Right ventricle myocardium superior (tissue), 1 donor: Measurements from ENCODE around the gene SLC6A17. TPM values are rescaled to one million over a fixed set of nuclear protein-coding genes. Genes with fewer than 3 reads are reported as not detected.

Experiments used
- ATAC-seq: fragments of 200-7000 bp; cut with Tn5 transposase; one replicate; pipeline ENCODE4 v1.9.1; 2020; ENCODE audit warnings: mild to moderate bottlenecking; ENCODE audit not compliant: poor library complexity
- DNase-seq: peaks from one replicate; pipeline ENCODE4 v3.0.0-alpha.2; 2020
- intact Hi-C: fragments of 100-400 bp; cut with DNase I; formaldehyde crosslinking; loops from one replicate; pipeline ENCODE4 v1.11.2; 2022
- long read RNA-seq: library from polyadenylated mRNA; unstranded; transcript quantifications from one replicate; pipeline ENCODE4 v2.0.0, GENCODE V29; 2021
- total RNA-seq: library from RNA; stranded (reverse); fragmentation: NEBNext Ultra II Directional; extraction: Animal tissue kit (Norgen Biotek cat#: 25700); gene quantifications from one replicate; pipeline ENCODE4 v1.2.1, GENCODE V29; 2021
- donor health status: DM: no; HTN: yes; CAD: no; lungs with severe emphysema.

The SLC6A17 gene
- total RNA-seq = not detected
- long read RNA-seq = 0 reads

GRCh38 chr1:110150330-110151174, at the start of gene SLC6A17:
SLC6A17 (plus strand) TSS chr1:110150494; CDS start chr1:110166930, 16,436 bp downstream.
- ATAC-seq (no peak), DNase-seq (no peak)
- intact Hi-C loops = no loop called here

DNA sequence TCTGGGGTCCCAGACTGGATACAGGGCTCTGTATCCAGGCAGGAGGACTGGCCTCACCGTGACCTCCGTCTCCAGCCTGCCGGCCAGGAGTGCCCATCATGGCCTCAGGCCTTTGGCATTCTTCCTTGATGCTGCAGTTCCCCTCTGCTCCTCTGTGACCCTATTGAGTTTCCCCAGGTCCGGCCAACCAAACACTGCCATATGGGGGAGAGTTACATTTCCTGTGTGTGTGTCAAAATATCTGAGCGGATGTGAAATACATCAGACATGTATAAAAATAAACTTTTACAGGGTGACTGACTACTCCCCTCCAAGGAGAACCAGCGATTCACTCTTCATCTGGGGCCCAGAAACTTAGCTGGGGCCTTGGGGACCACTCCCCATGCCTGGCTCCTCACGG, 48.2 kb upstream of the SLC6A17 start:
- intact Hi-C loops = no loop called here
- DNase-seq (no peak), ATAC-seq (no peak)

GRCh38 chr1:110106013-110106941, 44.0 kb upstream of the SLC6A17 start:
- ATAC-seq = peak; percentile 91
- intact Hi-C loops = loop anchor here (2.0 kb wide), 1 partner anchor 51 kb away; no protein-coding TSS in a partner anchor
- peak; percentile 74 for DNase-seq

DNA sequence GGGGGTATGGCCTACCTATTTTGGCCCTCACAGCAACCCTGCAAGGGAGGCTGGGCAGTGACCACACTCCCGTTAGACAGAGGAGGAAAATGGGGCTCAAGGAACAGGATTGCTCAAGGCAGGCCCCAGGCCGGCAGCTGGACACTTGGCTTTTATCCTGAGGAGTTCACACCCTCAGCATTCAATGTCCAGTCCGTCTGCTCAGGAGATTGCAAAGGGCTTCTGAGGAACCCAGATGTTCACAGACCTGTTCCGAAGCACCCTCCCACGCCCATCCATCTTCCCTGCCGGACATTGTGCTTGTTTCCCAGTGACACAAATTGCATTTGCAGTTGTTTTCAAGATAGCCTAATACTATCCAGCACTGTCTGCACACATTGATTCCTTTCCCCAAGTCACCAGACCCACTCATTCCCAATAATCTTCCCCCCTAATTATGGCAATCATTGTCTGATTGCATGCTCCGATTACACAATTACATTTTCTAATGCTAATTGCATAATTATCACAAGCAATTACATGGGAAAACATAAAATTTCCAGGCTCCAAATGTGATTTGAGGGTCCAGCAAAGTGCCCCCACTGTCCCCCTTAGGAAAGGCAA, 42.3 kb upstream of the SLC6A17 start:
- ATAC-seq = no peak
- intact Hi-C loops = loop anchor here (2.0 kb wide), 1 partner anchor 53 kb away; no protein-coding TSS in a partner anchor
- DNase-seq = no peak

DNA sequence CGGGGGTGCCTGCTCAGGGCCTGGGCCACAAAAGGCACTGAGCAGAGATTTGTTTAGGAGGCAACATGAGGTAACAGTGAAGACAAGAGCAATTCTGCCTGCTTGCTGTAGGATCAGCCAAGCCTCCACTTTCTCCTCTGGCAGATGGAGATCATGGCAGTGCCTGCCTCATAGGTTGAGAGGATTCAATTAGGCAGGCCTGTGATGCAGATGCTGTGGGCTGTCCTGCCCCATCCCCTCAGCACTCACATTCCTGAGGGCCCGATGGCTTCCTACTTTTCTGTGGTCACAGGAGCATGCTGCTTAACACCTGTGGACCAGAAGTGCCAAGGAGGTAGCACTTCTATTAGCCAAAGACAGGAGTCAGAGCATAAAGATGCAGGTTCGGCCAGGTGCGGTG, 39.2 kb upstream of the SLC6A17 start:
- ATAC-seq (no peak), DNase-seq (no peak)
- intact Hi-C loops = no loop called here

GRCh38 chr1:110112143-110112542, 38.2 kb upstream of the SLC6A17 start, which contains the start of gene UBL4B:
UBL4B (plus strand) TSS chr1:110112443; CDS start chr1:110112535, 92 bp downstream.
- ATAC-seq (no peak), DNase-seq (no peak)
- intact Hi-C loops = no loop called here

DNA sequence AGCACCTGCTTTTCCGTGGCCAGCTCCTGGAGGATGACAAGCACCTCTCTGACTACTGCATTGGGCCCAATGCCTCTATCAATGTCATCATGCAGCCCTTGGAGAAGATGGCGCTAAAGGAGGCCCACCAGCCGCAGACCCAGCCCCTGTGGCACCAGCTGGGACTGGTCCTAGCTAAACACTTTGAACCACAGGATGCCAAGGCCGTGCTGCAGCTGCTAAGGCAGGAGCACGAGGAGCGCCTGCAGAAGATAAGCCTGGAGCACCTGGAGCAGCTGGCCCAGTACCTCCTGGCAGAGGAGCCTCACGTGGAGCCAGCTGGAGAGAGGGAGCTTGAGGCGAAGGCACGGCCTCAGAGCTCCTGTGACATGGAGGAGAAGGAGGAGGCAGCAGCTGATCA, 37.6 kb upstream of the SLC6A17 start:
- DNase-seq = no peak
- no peak for ATAC-seq
- intact Hi-C loops = no loop called here

DNA sequence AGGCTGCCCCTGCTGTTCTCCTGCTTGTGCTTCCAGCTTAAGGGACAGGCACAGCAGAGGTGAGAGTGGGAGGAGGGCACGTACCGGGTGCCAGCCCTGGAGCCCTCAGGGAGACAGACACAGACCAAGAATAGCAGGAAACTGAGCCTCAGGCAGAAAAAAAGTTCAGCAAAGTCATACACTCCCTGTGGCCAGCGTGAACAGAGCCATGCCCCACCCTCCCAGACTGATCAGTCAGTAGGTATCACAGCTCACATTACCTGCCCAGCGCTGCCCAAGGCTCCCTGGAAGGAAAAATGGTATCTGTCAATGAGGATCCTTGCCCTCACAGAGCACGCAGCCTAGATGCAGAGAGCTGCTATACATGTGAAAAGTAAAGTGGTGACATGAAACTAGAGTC, 36.7 kb upstream of the SLC6A17 start:
- intact Hi-C loops = no loop called here
- DNase-seq (no peak), ATAC-seq (no peak)

DNA sequence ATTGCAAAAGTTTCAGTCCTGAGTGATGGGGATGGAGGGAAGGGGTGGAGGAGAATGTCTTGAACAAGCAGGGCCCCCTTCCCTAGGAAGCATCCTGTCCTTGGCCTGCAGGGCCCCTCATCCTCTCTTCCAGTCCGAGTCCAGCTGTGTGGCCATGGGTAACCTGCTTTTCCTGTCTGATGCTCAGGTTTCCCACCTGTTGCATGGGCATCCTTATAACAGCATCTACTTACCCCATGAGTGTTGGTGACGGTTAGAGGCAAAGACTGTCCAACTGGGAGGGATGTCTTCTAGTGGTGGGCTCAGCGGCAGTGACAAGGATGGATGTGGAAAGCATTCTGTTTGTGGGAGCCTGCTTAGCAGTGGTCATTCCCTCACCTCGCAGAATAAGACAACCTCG, 36.1 kb upstream of the SLC6A17 start:
- DNase-seq = no peak
- ATAC-seq = no peak
- intact Hi-C loops = no loop called here

GRCh38 chr1:110114784-110115183, 35.5 kb upstream of the SLC6A17 start:
- intact Hi-C loops = no loop called here
- ATAC-seq (no peak), DNase-seq (no peak)

DNA sequence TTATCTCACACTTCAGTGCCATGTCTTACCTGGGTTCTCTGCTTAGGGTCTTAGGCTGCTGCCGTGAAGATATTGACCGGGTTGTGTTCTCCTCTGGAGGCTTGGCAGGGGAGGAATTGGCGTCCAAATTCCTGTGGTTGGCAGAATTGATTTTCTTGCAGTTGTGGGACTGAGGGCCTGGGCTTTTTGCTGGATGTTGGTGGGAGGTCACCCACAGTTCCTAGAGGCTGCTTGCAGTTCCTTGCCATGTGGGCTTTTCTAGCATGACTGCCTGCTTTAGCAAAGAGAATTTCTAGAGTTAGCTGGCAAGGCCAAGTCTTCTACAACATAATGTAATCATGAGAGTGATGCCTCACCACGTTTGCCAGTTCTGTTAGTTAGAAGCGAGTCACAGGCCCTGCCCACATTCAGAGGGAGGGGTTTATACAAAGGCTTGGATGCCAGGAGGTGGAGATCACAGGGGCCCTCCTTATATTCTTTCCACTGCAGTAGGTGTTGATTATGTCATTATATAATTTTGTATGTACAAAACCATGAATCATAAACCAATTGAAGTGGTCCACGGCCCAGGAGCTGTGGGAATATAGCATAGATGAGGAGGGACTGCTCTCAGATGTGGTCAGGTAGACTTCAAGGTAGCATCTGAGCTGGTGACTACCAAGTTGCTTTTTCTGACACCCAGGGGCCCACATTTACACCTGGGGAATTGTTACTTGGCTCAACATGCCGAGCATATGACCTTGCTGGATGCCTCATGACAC, 31.5 kb upstream of the SLC6A17 start:
- ATAC-seq = no peak
- no peak for DNase-seq
- intact Hi-C loops = no loop called here

GRCh38 chr1:110119843-110120242, 30.5 kb upstream of the SLC6A17 start:
- no peak for ATAC-seq
- DNase-seq = no peak
- intact Hi-C loops = no loop called here

DNA sequence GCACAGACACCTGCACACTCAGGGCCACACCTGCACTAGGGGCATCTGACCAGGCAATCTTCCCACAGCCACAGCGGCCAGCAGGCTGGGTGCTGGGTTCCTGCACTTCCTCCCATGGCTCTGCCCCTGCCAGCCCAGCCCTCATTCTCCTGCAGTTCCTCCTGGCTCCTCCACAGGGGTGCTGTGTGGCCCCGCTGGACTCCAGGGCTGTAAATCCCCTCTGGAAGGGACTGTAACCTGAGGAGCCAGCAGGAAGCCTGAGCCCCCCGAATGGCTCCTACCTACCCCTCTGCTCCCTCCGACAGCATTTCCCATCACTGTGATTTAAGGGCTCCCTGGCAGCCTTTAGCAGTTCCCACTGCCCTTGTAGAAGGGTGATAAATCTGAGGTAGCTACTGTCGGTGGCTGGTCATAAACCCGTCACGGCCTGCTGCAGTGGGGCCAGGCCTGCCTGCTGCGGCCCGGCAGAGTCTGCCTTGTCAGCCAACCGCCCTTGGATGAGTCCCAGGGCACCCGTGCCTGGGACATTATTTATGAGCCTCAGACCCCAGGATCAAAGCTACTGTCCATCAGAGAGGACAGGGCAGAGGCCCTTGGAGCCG, 29.2 kb upstream of the SLC6A17 start:
- DNase-seq = no peak
- intact Hi-C loops = no loop called here
- no peak for ATAC-seq

GRCh38 chr1:110123224-110123623, 27.1 kb upstream of the SLC6A17 start:
- intact Hi-C loops = no loop called here

GRCh38 chr1:110125810-110126209, 24.5 kb upstream of the SLC6A17 start:
- intact Hi-C loops = no loop called here
- no peak for DNase-seq
- ATAC-seq = no peak

More at GRCh38 chr1:110123224-110123623, 27.1 kb upstream of the SLC6A17 start:
- ATAC-seq (no peak), DNase-seq (no peak)

GRCh38 chr1:110130113-110130591, 20.1 kb upstream of the SLC6A17 start:
- ATAC-seq = peak; percentile 29
- intact Hi-C loops = no loop called here
- no peak for DNase-seq

GRCh38 chr1:110130989-110131388, 19.3 kb upstream of the SLC6A17 start:
- intact Hi-C loops = no loop called here
- DNase-seq = no peak
- no peak for ATAC-seq

- ATAC-seq = no peak
- intact Hi-C loops = no loop called here
- no peak for DNase-seq
These were observed 17.6 kb upstream of the SLC6A17 start for GRCh38 chr1:110132682-110133081.
